Fibroblast of skin of scalp (primary cell): Measurements from ENCODE around the gene WDR45B. TPM values are rescaled to one million over a fixed set of nuclear protein-coding genes. Genes with fewer than 3 reads are reported as not detected.

Experiments
- DNase-seq: peaks from one replicate; pipeline ENCODE4 v3.0.0-alpha.2; 2013
- polyA plus RNA-seq, 2 experiments: library from polyadenylated mRNA; unstranded; fragments of 120-200 nt; gene quantifications; one replicate each; pipeline ENCODE4 v1.2.1, GENCODE V29; 2013; ENCODE audit not compliant: insufficient read length in 2 of 2

Gene WDR45B
- 91.4 TPM for polyA plus RNA-seq (2013, experiment 1 of 2; ENCODE audit: insufficient read length)
- polyA plus RNA-seq (2013, experiment 2 of 2; ENCODE audit: insufficient read length), result 87.5 TPM

DNA sequence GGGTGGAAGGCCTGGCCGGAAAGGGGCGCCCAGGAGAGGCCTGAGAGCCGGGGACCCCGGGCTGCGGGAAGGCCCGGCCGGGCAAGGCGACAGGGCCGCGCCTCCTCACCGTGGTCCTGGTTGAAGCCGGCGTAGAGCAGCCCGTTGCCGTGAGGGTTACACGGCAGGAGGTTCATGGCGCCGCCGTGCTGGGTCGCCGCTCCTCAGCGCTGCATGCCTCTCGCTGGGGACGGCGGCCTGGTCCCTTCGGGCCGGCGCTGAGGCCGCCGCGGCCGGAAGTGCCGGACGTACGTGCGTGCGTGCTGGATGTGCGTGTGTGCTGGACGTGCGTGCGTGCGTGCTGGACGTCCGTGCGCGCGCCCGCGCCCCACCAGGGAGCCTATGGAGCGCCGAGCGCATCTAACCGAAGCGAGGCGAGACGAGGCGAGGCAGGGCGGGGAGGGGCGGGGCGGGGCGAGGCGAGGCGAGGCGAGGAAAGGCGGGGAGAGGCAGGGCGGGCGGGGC, at the start of gene WDR45B:
Gene WDR45B (minus strand): TSS at position 280 of the 504 bp plus-strand sequence. CDS start 104 bp downstream, at position 176.
- DNase-seq, result peak; percentile 99

DNA sequence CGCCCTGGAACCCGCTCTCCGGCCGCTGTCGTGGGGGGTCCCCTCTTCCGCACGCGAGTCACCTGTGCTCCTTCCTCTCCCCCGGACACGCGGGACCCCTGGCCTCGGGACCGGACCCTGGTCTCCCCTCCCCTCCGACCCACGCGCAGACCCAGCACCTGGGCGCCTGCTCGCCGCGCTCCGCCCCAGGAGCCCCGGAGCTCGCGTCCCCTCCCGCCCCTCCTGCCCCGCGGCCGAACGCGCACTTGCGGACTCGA, 49.5 kb upstream of the WDR45B start:
- no peak for DNase-seq

DNA sequence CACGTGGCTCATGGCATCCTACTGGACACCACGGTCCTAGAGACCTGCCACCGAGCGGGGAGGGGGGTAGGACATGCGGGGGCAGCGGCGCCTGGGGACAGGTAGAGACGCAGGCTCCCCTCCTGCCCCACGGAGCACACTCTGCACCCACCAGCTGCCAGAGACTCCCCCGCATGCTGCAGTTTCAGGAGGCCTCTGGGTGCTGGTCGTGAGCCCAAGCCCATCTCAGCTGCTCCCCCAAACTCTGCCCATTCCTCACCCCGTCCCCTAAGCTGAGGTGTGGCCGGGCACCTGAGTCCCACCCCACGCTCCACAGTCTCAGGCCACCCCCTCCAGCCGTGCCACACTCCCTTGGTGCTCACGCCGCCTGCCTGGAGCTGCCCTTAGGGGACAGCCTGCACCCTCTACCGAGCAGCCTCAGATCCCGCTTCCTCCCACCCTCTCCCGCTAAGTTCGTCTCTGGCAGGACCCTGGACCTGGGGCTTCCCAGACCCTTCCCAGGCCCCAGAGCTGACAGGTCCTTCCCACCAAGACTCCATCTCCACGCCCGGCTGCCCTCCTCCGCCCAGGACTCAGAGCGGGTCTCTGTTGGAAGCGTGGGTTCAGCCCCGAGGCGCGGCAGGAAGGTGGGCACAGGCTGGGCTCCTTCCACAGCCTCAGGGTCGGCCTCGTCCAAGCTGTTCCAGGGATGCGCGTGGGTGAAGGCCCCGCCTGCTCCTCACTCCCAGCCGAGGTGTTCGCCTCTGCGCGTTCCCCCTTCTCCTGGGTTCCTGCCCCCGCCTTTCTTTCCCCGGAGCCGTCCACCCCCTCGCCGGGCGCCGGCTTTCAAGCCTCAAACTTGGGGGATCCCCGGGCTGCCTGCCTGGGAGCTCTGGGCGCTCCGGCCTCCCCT, 48.9 kb upstream of the WDR45B start:
- no peak for DNase-seq

DNA sequence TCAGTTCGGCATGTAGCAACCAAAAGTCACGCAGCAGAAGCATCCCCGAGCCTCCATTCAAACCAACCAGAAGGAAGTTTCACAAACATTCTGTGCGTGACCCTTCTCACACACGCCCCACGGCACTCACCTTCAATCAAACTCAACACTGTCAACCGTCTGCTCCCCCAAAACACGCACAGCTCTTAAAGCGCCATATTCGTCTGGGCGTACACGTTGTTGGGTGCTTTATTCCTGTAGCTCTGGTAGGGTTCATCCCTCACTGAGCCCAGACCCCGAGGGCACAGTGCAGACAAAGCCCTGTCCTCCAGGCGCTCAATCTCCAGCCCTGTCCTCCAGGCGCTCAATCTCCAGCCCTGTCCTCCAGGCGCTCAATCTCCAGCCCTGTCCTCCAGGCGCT, 48.0 kb upstream of the WDR45B start:
- DNase-seq, result no peak

DNA sequence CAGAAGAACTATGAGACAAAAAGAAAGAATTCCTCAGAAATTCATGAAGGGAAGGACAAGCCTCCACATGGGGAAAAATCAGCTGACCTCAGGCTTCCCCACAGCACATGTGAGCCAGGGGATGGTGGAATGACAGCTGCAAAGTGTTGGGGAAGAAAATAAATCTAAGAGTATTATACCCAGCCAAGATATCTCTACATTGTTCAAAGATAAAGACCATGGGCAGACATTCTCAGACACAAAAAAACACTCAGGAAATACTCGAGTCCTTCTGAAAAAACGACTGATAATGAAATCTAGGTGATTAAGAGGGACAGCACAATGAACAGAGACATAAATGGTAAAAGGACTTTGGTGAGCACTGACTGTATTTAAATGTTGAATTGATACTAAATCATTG, 46.4 kb upstream of the WDR45B start:
- no peak for DNase-seq

DNA sequence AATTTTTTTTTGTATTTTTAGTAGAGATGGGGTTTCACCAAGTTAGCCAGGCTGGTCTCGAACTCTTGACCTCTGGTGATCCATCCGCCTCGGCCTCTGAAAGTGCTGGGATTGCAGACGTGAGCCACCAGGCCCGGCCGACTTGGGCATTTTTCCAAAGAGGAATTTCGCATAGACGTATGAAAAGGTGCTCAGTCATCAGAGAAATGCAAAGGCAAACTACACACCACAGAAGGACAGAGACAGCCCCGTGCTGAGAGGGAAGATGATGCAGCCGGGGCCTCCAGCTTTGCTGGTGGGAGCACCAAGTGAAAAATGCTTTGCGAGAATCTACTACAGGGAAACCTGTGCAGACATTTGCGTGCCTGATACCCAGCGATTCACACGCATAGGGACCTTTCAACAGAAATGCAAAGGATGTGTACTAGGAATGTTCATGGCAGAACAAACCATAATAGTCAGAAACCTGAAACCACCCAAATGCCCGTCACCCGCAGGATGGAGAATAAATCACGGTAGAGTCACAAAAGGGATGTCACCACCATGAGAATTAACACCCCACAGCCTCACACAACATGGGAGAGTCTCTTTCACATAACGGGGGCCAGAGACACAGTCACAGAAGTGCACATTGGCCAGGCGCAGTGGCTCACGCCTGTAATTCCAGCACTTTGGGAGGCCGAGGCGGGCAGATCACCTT, 45.1 kb upstream of the WDR45B start:
- DNase-seq, result no peak

DNA sequence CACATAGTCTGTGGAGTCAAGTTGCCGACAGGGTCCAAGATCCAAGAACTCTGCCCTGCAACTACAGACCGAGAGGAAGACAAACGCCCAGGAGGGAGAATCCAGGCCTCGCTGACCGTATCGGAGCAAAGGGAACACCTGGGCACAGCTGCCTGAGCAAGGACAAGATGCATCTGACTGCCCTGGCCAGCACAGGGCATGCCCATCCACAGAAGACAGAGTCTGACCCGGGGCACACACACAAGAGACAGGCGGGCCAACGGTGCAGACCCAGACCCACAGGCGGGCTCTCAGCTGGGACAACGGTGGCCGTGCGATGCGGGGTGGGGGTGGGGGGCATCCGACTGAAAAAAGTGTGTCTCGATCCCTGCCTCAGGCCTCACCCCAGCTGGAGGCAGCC, 44.0 kb upstream of the WDR45B start:
- no peak for DNase-seq

DNA sequence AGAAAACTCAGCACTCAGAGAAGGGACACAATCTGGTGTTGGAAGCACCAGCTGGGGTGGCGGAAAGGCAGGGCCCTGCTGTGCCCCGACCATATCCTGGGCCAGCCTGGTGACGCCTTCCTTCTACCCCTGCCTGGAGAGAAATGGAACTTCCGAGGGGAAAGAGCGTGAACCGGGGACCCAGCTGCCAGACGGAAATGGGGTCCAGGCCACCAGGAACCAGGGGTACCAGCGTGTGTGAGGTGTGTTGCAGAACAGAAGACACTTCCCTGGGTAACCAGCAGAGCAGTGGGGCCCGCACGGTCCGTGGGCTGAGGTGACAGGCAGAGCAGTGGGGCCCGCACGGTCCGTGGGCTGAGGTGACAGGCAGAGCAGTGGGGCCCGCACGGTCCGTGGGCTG, 43.5 kb upstream of the WDR45B start:
- DNase-seq, result no peak

DNA sequence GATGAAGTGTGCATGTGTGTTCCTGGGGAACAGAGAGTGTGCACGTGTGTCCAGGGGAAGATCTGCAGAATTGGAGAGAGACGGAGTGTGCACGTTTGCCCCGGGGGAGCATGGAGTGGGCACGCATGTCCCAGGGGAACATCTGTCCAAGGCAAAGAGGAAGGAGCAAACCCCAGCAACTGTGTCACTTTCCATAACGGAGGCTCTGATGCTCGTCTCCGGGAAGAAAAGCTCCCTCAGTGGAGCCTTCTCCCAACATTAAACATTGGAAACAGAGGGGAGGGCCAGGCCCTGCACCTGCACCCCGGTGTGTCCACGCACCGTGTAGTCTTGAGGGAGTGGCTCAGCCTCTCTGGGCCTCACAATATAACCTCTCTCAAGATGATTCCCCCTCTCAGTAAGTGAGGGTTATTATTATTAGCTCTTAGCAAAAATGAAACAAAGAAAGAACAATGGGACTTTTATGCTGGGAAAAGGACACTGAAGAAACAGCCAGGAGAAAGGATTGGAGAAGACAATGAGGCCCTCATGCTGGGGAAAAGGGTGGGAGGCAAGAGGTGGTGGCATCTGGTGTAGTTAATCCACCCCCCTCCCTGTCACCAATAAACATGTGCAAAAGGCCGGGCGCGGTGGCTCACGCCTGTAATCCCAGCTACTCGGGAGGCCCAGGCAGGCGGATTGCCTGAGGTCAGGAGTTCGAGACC, 42.7 kb upstream of the WDR45B start:
- DNase-seq, result no peak

DNA sequence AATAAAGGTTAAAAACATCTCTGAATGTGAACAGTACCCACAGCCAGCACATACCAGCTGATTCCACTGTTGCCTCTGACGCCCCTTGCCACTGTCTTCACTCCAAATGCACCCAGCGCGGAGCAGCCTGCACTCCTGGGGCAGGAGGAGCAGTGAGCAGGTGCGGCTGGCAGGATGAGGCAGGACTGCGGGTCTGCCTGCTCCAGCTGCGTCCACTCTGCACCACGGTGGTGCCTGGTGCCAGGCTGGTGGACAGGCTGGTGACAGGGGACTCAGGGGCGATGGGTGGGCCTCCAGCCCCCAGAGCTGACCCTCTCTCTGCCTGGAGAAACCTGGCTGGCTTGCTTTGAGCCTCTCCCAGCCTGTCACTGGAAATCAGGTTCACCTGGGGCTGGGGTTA, 40.8 kb upstream of the WDR45B start:
- DNase-seq, result no peak

DNA sequence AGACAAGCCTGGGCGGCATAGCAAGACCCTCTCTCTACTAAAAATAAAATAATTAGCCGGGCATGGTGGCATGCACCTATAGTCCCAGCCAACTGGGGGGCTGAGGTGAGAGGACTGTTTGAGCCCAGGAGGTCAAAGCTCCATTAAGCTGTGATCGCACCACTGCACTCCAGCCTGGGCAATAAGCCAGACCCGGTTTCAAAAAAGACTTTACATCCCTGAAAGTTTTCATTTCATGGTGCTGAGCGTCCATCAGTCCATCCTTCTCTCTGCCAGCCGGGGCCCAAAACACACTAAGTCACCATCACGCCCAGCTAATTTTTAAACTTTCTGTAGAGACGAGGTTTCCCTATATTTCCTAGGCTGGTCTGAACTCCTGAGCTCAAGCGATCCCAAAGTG, 39.6 kb upstream of the WDR45B start:
- no peak for DNase-seq

DNA sequence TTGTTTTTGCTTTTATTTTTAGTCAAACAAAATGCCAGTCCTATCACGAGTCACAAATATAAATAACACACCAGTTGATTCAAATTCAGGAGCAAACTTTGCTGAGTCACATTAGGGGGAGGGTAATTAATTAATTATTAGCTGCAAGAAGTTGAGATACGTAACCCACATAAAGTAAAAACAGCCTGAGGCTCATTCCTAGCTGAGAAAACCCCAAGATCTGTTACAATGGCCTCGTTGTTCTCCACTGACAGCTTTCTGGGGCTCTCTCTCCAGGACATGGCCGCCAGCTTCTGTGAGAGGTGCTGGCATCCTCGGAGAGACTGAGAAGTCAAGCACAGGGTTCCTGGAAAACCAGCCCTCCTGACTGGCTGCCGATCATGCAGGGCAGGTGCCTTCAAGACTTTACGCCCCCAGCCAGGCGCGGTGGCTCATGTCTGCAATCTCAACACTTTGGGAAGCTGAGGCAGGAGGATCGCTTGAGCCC, 39.2 kb upstream of the WDR45B start:
- no peak for DNase-seq

DNA sequence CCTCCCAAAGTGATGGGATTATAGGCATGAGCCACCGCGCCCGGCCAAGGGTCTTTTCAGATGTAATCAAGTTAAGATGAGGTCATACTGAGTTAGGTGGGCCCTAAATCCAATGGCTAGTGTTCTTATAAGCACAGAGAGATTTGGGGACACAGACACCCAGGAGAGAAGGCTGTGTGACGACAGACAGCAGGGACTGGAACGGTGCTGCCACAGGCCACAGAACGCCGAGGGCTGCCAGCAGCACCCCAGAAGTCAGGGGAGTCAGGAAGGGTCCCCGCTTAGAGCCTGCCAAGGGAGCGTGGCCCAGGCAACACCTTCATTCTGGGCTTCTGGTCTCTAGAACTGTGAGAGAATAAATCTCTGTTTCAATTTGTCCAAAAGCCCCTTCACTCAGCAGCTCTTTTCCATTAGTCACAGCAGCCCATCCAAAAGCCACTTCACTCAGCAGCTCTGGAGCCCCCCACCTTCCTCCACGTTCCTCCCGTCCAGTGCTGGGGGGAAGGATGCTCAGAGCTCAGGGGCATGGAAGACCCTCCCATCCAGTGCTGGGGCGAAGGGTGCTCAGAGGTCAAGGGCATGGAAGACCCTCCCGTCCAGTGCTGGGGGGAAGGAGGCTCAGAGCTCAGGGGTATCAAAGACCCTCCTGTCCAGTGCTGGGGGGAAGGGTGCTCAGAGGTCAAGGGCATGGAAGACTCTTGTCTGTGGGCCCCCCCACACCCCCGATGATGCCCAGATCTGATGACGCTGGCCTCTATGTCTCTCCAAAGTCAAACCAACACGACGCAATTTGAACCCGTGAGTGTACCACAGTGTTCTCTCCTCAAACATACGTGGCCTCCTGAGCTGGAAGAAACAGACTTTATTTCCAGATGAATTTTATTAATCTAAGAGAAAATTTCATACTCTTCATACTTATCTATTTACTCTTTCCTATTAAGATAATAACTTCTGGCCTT, 38.4 kb upstream of the WDR45B start:
- DNase-seq, result no peak

DNA sequence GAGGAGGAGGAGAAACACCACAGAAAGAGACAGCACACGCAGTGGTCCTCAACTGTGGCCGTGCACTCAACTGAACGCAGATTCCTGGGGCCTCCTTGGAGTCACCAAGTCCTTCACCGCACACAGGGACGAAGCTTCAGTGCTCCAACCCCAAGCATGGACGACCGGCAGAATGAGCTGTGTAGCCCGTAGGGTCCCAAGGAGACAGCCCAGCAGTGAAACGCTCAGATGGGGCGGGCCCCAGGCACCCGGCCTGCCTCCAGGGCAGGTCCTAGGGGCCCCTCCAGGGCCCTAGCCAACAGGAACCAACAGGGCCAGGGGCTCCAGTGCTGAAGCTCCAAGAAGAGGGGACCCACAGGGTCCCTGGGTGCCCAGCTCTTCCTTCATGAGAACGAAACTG, 37.0 kb upstream of the WDR45B start:
- DNase-seq, result no peak

DNA sequence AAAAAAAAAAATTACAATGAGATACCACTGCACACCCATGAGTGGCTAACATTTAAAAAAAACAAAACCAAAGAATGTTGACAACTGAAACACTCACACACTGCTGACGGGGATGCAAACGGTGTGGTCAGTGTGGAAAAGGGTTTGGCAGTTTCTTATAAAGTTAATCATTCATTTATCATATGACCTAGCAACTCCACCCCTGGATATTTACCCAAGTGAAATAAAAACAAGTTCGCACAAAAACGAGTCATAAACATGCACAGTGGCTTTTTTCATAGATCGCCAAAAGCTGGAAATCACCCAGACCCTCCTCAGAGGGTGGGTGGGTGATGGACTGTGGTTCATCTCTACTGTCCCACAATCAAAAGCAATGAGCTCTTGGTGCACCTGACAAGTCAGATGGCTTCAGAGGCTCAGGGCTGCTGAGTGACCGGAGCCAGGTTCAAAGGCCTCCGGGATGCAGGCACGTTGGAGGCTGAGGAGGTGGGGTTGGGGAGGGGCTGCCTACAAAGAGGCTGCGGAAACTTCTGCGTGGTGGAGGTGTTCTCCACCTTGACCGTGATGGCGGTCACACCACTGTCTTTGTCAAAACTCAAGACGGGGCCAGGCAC, 36.1 kb upstream of the WDR45B start:
- DNase-seq, result no peak

DNA sequence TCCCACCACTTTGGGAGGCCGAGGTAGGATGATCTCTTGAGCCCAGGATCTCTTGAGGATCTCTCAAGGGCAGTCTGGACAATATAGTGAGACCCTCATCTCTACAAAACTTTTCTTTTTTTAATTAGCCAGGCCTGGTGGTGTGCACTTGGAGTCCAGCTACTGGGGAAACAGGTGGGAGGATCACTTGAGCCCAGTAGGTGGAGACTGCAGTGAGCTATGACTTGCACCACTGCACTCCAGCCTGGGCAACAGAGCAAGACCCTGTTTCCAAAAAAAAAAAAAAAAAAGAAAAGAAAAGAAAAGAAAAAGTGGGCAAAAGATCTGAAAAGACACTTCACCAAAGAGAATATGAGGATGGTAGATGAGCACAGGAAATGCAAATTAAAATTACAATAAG, 35.3 kb upstream of the WDR45B start:
- no peak for DNase-seq

DNA sequence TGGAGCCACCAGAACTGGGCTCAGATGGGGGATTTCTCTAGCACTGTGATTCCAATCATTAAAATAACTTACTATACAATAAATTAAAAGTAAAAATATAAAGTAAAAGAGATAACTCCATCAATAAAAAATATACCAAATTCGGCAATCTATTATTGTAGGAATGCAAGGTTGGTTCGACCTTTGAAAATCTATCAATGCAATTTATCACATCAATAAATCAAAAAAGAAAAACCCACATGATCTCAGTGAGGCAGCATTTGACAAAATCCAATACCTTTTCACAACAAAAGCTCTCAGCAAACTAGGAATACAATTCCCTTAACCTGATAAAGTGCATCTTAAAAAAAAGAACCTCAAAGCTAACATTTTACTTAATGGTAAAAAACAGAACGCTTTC, 33.3 kb upstream of the WDR45B start:
- no peak for DNase-seq

DNA sequence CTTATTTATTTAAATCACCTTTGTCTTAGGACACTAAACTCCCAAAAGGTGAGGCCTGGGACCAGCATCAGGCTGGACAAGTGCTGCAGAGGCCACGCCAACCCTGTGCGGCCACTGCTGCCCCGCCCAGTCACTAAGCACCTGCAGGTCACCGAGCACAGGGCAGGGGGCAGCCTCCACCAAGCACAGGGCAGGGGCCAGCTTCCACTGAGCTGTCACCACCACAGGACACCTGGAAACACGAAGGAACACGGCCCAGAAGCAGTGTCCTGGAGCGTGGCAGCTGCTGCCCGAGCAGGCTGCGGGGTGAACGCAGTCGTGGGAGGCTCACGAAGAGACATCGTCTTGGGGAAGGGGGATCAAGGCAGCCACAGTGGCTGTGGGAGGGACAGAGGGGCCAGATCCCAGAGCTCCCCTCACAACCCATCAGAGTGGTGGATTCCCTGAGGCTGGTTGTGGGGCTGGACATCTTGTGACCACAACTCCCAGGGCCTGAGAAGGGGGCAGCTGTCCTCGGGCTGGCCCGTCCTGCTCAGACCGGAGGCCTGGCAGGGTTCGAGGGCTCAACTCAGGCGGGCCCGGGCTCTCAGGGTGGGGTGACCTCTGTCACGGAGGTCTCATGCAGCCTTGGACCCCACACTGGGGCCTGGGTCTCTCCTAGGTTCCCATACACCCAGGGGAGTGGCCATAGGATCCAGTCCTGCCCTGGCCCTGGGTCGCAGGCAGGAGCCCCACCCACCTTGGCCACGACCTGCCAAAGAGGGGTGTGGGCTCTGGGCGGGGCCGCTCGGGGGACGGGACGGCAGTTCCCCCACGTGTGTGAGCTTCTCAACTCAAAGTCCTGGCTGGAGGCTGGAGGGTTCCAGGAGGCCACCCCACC, 31.6 kb upstream of the WDR45B start:
- no peak for DNase-seq

DNA sequence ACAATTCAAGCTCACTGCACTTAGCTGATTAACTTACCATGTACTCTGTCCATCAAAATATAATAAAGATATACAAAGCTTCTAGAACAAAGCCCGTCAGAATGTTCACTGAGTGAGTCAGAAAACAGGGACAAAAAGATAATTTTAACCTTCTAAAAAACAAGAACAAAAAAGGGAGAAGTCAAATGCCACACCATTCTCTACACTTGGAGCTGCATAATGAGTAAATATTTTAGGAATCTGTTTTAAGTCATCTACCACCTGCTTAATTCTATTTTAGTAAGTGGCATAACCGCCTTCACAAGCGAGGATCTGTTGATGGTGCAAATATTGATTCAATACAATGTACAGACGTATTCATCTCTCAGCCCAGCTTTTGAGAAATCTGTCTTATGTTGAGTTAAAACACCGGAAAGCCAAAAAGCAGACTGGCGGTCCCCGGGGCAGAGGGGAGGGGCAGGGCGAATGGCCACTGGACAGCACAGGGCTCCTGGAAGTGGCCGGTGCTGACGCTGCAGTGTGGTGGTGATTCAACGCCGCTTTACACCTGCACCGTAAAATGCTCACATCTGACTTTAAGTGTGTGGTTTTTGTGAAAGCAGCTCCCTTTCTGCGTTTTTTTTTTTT, 30.1 kb upstream of the WDR45B start:
- DNase-seq, result no peak

DNA sequence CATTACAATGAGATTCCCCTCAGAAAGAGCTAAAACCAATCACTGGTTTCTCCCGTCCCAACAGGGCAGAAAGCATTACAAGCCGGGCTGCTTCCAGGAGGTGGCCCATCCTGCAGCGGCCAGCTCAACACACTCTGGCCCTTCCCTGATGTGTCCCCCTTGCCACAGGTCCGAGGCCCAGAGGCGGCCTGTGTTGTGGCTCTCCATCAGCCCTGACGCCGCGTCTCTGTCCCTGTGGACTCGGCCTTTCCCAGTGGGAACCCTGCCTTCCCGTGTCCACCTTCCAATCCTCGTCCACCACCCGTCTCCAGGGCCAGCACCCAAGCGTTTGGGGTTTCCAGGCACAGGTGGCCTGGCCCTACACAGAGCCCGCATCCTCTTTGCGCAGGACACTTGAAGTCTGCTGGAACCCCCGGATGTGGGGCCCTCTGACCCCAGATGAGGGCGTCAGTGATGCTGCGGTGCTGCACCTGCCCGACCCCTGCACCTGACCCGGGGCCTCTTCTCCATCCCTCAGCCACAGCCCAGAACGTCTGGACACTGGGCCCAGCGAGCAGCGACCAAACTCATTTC, 29.2 kb upstream of the WDR45B start:
- DNase-seq, result no peak
